Measurements from ENCODE around the gene TBC1D1. TPM values are rescaled to one million over a fixed set of nuclear protein-coding genes. Genes with fewer than 3 reads are reported as not detected.

Gene TBC1D1
- total and polyA plus RNA-seq, 2 donors (not counting 3 experiments of a cell fraction or from before 2014, with no cell fraction given): 63.5 to 116 TPM

- Histone ChIP-seq H3K9me1 (replicated peaks; ENCODE audit: control insufficient read depth, extremely low read depth, insufficient read depth, low read length) (no peaks in the 10 kb centered on the region), H3K36me3 (ENCODE audit: control insufficient read depth in 2 of 2, extremely low read depth in 1 of 2, insufficient read depth in 2 of 2, low read length in 2 of 2) (no peaks in the 10 kb centered on the region), H4K20me1 (replicated peaks; ENCODE audit: control insufficient read depth, extremely low read depth, insufficient read depth, low read length) (no peaks in the 10 kb centered on the region), H2AFZ (ENCODE audit: low read depth, low read length) (no peak overlapping the region), H3K4me1 (ENCODE audit: control insufficient read depth, extremely low read depth, insufficient read depth, low read length) (peaks cover 6% of the 10 kb centered on the region), H3K4me3 (replicated peaks in 1 of 3; ENCODE audit: insufficient read depth in 1 of 3, low read depth in 1 of 3, low read length in 3 of 3) (no peak overlapping the region), H3K79me2 (ENCODE audit: control insufficient read depth, insufficient read depth, low read length) (peaks cover 7% of the 10 kb centered on the region), H3K9ac (replicated peaks; ENCODE audit: extremely low read depth, insufficient read depth, low read length) (no peak overlapping the region), H3K4me2 (ENCODE audit: insufficient read depth, low read length) (no peak overlapping the region), H3K9me3 (replicated peaks; ENCODE audit: control insufficient read depth, insufficient read depth, low read length) (no peaks in the 10 kb centered on the region), H3K27ac (ENCODE audit: insufficient read depth, low read depth, low read length) (no peak overlapping the region), H3K27me3 (ENCODE audit: control insufficient read depth in 2 of 2, insufficient read depth in 2 of 2, low read length in 2 of 2) (no peaks in the 10 kb centered on the region)
- dilution Hi-C loops (cut with MboI; ENCODE audit: extremely low pct_ligation_motif_present, low sequenced_read_pairs): no loop called here
- ChIA-PET CTCF (no interaction called here), POLR2A (no interaction called here)
- DNase-seq (ENCODE audit: low read depth, low spot score) (no peak), FAIRE-seq (no peak)
- intact Hi-C loops (cut with micrococcal nuclease): no loop called here
- no TSS peak for BruUV-seq (replicated peaks)
- TF ChIP-seq MYC (IDR thresholded peaks at IDR 0.05; ENCODE audit: low read depth, low read length): no peak
- no peak for TF ChIP-seq CTCF (IDR thresholded peaks at IDR 0.05; ENCODE audit: extremely low read depth in 1 of 2, insufficient read depth in 1 of 2, low read depth in 1 of 2, low read length in 2 of 2)
- TF ChIP-seq EZH2 (IDR thresholded peaks at IDR 0.05; ENCODE audit: borderline replicate concordance, low read depth, low read length, severe bottlenecking): no peak
- TF ChIP-seq POLR2A (IDR thresholded peaks at IDR 0.05; ENCODE audit: low read depth, low read length): no peak
- no peak for TF ChIP-seq POLR2AphosphoS5 (IDR thresholded peaks at IDR 0.05; ENCODE audit: insufficient read depth, low read depth, low read length)
- TF ChIP-seq FOS (IDR thresholded peaks at IDR 0.05; ENCODE audit: borderline replicate concordance, insufficient read depth, low read length): no peak
- TF ChIP-seq GATA2 (IDR thresholded peaks at IDR 0.05; ENCODE audit: insufficient read depth, insufficient read length, low read depth, low read length): no peak
- no peak for TF ChIP-seq MAX (IDR thresholded peaks at IDR 0.05; ENCODE audit: insufficient read depth, insufficient read length)
- no peak for TF ChIP-seq JUN (IDR thresholded peaks at IDR 0.05; ENCODE audit: borderline replicate concordance, insufficient read depth, insufficient read length, low read depth)
Observed at GRCh38 chr4:37994569-37994968, 103.7 kb downstream of the TBC1D1 start.

All from endothelial cell of umbilical vein (primary cell).